ENCODE measurements around the gene PDZD2.

Gene PDZD2

DNA sequence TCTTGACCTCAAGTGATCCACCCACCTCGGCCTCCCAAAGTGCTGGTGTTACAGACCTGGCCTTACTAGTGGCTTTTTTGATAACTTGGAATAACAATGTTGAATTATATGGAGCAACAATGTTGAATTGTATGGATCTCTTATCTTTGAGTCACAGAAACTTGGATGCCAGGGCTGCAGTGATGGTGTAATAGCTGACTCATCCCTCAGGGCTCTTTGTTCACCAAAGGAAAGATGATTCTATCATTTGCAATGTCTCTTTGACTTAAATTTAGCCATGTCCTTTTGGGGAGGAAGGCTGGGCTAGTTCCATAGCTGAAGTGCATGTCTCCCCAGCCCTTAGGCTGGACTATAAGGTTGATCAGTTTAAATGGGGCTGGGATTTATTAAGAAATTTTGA, 172.3 kb downstream of the PDZD2 start:
- no peak for DNase-seq (ENCODE audit: low read depth in 2 of 3, low spot score in 1 of 3)

DNA sequence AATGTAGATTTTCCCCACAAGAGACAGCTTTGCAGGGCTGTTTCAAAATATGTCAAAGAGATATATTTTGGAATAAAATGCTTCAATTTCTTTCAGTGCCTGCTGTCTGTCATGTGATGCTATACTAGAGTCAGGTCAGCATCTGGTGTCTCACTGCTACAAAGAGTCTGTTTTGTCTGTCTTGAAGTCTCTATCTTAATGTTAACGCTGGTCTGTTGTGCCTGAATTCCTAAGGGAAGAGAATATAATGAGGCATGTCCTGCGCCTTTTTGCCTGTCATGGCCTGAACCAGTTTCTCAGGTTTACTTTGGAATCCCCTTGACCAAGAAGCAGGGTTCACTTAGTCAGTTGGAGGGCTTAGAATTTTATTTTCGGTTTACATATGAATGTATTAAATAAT, 176.4 kb downstream of the PDZD2 start:
- no peak for DNase-seq (ENCODE audit: low read depth in 2 of 3, low spot score in 1 of 3)

DNA sequence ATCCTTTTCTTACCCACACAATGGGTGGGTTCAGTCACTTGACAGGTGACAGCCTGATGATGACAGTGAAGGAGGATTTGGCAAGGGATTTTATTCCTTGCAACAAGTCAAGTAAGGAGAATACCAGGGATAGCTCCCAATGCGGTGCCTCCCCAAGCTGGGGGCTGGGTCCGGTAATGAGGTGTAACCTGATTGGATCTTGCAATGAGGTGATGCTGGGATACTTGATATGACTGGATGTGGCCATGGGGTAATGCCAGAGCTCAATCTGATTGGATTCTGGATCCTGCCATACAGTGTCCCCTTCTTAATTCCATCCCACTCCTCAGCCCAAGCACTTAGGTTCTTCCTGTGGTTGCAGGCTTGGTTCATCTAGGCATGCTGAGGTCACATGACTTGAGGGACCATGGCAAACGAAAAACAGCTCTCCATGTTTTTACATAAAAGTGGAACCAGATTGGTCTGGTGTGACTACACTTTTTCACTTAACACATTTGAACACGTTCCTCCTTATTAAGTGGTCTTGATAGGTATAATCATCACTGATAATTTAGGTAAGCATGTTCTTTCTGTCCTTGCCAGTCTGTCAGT, 181.1 kb downstream of the PDZD2 start:
- DNase-seq (ENCODE audit: low read depth in 2 of 3, low spot score in 1 of 3), result no peak

DNA sequence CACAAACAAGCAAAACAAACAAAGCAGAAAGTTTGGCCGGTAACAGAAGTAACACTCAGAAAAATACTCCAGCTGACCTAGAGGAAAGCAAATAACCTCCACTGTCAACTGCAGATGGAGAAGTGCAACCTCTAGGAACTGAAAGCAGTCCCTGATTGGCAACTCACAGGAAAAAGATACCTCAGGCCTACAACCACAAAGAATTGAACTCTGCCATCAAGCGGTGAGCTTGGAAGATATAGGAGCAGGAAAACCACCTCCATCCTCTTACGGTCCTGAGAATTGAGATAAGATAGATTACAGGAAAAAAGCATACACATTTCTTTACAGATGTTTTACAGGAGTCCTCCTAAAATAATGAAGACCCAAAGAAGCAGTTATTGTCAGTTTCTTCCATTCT, 184.5 kb downstream of the PDZD2 start:
- DNase-seq (ENCODE audit: low read depth in 2 of 3, low spot score in 1 of 3), result no peak

DNA sequence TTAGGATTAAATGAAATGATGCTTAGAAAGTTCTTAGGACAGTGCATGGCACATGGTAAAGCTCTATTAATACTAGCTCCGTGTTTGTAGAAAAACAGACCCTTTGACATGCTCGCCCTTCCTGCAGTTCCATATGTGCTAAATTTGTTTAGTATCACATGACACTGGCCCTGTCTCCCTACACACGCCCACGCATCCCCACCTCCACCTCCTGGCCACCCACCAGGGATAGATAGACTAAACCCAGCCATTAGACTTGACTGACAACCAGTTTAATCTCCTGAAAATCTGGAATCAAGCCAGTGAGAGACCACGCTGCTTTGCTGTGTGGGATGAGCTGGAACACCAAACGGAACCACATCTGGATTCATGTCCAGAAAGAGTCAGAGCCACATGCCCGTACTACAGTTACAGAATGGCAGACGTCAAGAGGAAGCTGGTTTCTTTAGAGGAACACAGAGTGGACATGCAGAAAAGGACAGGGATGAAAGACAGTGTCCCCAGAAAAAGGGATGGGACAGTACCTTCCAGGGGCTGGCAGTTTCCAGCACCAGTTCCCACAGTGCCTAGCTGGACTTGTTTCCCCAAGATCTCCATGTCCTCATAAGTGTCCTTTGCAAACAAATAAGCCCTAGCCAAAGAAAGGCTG, 186.1 kb downstream of the PDZD2 start:
- DNase-seq (ENCODE audit: low read depth in 2 of 3, low spot score in 1 of 3), result no peak

DNA sequence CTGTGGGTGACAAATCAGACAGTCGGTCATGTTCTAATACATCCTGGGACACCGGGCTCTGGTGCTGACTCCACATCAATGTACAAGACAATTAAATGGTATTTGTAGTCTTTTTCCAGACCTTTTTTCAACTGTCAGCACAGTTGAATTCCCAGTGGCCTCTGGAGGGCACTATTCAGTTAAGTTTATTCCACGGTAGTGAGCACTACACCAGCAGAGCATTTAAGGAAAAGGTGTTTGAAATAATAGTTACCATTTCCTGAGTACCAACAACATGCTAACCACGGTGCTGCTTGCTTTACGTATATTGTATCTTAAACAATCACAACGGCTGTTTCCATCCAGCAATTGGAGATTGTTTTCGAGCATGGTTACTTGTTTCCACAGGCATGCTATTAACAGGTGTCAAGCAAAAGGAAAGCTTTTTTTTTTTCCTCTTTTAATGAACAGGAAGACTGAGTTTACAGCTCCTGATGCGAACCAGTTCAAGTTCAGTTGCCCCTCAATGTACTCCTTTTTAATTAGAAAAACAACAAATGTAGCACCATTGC, 186.7 kb downstream of the PDZD2 start:
- DNase-seq (ENCODE audit: low read depth in 2 of 3, low spot score in 1 of 3), result peak; percentile 2 to 19 (median 2)

DNA sequence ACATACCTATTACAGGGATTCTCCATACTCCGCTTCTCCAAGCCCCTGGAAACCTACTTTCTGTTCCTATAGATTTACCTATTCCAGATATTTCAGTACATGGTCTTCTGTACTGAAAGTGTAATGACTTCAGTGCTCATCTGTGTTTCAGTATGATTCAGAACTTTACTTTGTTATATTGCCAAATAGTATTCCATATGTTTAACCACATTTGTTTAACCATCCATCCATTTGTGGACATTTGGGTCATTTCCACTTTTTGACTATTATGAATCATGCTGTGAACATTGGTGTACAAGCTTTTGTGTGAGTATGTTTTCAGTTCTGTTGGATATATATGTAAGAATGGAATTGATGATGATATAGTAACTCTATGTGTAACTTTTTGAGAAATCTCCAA, 188.9 kb downstream of the PDZD2 start:
- no peak for DNase-seq (ENCODE audit: low read depth in 2 of 3, low spot score in 1 of 3)

DNA sequence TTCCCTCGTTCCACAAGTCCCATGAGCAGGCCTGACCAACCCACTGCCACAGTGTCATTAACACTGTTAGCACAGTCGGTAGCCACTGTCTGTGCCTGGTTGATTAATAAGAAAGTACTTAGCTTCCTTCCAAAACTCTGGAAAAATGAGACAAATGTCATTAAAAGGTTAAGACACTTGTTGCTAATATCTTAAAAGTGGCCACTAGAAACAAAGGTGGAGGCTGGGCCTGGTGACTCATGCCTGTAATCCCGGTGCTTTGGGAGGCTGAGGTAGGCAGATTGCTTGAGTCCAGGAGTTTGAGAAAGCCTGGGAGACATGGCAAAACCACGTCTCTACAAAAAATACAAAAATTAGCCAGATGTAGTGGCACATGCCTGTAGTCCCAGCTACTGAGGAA, 194.0 kb downstream of the PDZD2 start:
- no peak for DNase-seq (ENCODE audit: low read depth in 2 of 3, low spot score in 1 of 3)

DNA sequence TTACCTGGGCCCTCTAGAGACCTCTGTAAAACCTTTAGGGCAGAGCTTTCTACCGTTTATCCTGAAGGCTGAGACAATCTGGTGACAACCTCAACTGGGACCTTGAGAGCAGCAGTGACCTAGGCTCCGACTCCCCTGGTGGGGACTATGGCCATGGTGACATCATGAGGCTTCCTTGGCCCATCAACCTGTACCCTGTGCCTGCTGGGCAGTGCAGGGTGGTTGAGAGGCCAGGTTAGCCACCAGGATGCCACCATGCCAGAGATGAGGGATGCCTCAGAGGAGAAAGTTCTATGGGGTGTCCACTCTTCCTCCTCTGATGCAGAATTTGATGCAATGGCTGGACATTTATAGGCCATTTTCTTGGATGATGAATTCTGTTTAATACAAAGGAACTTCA, 194.8 kb downstream of the PDZD2 start:
- DNase-seq (ENCODE audit: low read depth in 2 of 3, low spot score in 1 of 3), result no peak

DNA sequence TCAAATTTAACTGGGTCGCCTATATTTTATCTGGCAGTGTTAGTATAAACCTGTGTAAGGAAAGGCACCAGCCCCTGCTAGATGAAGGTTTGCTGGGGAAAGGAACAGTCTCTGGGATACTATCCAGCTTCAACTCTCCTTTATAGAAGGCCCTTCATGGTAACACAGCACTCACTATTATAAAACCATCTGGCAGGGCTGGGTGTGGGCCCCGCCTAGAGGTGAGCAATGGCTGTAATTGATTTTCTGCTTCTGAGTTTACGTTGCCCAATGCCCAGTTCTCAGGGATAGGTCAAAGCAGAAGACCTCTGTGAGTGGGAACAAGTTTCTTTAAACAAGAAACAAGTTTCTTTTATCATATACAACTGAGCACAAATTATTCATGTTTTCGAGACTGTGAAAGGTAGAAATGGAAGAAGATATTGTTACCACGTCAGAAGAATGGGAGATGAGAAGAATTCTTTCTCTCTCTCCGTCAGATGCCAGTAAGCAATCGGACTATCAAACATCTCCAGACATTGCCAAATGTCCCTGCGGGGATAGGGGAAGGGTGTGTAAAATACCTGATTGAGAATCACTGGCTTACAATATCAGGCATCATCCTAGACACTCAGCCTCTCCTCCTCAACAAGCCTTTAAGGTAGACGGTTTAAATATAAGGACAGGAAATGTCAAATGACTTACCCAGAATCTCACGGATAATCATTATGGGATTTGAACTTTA, 205.9 kb downstream of the PDZD2 start:
- no peak for DNase-seq (ENCODE audit: low read depth in 2 of 3, low spot score in 1 of 3)

DNA sequence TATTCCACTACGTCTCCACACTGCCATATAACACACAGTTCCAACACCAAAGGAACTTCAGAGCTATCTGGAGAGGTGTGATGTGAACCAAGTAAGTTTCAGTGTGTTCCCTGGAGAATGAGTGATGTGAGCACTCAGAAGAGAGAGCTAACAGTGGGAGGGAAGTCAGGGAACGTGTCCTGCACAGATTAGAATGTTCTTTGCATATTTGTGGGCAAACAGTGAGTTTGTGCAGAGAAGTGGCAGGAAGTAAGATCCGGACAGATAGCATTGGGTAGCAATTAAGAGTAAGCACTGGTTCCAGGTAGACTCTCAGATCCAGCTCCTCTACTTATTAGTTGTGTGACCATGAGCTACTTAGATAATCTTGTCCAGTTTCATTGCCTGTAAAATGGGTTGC, 206.4 kb downstream of the PDZD2 start:
- no peak for DNase-seq (ENCODE audit: low read depth in 2 of 3, low spot score in 1 of 3)

DNA sequence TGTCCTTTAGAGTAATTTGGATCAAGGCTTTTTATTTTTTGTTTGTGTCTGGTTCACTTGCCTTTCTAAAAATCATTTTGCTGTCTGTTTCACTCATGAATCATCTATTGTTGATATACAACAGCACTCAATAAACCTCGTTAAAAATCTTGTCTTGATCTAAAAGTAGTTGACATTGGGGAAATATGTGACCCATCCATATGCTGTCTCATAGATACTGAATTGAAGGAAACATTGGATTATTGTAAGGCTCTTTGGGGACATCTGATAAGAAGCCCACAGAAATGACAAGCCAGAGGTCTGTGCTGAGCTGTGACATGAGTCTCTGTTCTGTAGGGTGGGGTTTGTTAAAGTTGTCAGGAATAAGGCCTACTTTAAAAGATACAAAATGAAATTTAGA, 208.0 kb downstream of the PDZD2 start:
- DNase-seq (ENCODE audit: low read depth in 2 of 3, low spot score in 1 of 3), result no peak

DNA sequence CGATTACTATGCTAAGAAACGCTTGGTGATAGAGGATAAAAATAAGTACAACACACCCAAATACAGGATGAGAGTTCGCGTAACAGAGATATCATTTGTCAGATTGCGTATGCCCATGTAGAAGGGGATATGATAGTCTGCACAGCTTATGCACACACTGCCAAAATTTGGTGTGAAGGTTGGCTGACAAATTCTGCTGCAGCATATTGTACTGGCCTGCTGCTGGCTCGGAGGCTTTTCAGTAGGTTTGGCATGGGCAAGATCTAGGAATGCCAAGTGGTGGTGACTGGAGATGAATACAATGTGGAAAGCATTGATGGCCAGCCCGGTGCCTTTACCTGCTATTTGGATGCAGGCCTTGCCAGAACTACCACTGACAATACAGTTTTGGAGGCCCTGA, 208.4 kb downstream of the PDZD2 start:
- DNase-seq (ENCODE audit: low read depth in 2 of 3, low spot score in 1 of 3), result no peak

DNA sequence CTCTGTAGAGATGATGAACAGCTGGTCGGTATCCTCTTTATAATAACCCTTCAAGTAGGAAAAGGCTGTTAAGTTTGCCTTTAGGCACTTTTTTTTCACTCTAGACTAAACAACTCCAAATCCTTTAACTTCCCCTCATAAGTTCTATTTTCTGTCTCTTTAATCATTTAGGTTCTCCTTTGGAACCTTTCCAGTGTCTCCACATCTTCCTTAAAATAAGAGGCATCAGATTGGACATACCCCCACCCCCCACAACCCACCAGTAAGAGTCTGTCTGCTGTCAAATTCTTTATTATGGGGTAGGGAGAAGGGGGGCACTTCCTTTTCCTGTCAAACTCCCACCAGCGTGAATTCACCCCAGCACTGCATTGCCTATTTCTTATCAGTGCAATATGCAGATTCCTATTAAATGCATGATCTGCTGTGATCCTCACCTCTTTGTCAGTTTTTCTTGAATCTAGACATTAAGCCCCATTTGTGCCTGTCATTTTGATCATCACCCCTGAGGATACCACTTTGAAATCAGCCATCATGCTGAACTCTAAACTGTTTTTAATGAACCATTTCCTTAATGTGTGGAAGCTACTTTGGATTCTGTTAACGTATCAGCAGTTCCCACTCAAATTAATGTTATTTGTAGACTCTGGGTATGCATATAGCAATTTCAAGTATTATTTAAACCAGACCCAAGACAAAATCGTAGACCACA, 212.2 kb downstream of the PDZD2 start:
- no peak for DNase-seq (ENCODE audit: low read depth in 2 of 3, low spot score in 1 of 3)

DNA sequence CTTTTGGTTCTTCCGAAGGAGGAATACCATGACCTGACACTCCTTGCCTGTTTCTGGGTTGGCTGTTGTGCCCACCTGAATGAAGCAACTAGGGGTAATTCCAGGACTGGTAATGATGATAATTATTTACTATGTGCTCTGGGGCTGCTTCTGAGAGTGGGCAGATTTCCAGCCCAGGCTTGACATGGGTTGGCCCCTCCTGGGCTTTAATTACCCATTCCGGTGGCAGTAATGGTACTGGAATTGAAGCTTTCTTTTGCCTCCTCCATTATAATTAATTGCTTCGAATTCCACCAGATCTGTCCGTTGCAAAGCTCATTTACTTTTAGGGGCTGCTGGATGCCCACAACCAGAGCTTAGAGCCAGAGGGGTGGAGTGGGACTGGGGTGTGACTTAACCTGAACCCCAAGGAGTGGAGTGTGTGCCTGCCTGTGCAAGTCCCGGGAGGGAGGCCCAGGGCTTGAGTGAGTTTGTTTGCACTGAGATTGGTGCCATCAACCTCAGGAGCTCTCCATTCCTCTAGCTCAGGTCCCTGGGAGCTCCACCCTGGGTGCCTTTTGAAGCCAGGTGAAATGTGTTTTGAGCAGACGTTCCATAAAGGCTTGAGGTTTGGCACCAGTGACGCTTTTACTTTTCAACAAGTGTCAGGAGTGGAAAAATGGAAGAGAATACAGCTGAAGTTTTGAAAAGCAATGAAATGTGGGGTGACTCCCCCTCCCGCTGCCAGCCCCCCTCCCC, 214.6 kb downstream of the PDZD2 start:
- DNase-seq (ENCODE audit: low read depth in 2 of 3, low spot score in 1 of 3), result no peak

DNA sequence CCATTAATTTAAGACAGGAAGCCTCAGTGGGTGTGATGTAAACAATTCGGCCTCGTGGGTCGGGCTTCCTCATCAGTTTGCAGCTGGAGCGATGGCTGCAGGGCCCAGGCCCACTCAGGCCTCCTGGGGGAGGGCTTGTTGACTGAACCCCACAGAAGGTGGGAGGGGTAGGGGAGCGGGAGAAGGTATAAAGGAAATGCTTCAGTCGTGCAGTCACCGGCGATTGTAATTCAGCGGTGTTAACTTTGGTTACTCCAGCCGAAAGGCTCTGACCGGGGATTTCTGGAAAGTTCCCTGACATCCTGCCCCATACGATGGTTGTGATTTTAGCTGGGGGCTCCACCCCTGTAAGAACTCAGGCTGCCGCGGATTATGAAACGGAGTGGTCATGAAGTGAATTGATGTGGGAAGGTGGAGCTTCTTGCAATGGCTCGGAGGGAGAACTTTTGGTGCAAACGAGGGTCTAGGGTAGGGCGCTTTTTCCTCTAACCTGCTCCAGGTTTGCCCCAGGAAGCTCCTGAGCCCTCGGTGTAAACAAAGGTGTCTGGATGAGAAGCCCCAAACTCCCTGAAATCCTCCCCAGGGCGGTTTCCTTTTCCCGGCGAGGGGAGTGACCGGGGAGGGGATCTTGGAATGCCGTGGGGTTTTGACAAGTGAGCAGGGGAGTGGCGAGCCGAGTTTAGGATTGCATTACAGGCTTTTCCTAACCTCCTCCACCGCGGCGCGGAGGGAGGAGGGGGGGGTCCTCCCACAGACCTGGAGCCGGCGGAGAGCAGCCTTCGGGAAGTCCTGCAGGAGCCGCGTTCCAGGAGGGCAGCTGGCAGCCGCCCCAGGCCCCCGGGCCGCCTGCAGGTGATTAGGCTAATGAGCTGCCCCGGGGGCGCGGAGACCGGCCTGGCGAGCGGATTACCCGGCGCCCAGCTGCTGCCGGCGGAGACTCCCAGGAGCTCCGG, 215.5 kb downstream of the PDZD2 start:
- DNase-seq (ENCODE audit: low read depth in 2 of 3, low spot score in 1 of 3), result no peak

DNA sequence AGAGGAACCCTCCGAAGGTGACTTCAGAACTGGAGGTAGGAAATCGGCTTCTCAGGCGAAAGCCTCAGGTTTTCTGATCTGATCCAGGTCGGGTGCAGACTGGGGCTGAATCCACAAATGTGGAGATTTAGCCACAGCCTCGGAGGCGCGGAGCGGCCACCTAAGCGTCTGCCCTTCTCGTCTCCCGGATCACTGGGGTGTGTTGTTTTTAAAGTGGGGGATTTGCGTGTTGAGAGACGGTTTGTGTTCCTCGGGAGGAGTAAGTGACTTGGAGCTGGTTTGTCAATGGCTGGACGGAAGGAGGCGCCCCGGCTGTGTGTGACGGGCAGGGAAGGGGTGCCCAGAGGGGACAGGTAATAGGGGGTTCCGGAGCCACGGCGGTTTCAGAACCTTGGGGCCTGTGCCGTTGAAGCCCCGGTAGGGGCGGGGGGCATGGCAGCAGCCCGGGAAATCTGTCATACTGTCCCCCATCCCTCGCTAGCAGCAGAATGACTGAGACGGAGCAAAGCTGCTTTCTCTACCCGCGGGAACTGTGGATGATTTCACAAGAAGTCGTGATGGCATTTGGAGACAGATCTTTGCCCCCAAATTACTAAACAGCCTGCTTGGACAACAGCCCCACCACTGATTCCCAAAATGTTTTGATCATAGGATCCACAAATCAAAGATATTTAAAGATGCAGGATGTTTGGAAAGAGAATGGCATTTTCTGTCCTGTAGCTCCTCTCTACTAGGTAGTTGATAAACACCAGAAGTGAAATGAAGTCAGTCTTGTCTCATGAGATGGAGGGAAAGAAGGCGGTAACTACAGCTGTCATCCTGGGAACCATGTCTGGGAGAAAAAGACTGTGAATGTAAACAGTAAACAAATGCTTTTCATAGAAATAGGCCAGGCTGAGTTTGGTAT, 216.5 kb downstream of the PDZD2 start:
- peak in 1 of 3 donors; percentile 2 for DNase-seq (ENCODE audit: low read depth in 2 of 3, low spot score in 1 of 3)

DNA sequence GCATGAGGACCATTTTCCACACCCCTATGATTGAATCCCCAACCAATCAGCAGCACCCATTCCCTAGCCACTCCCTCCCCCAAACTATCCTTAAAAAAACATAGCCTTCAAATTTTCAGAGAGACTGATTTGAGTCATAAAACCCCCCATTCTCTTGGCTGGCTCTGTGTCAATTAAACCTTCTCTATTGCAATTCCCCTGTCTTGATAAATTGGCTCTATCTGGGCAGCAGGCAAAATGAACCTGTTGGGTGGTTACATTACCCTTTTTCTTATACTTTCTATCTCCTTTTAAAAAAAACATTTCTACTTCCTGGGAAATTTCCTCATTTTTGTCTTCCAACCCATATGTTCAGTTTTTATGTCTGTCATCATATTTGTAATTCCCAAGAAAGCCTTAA, 220.2 kb downstream of the PDZD2 start:
- DNase-seq (ENCODE audit: low read depth in 2 of 3, low spot score in 1 of 3), result no peak

DNA sequence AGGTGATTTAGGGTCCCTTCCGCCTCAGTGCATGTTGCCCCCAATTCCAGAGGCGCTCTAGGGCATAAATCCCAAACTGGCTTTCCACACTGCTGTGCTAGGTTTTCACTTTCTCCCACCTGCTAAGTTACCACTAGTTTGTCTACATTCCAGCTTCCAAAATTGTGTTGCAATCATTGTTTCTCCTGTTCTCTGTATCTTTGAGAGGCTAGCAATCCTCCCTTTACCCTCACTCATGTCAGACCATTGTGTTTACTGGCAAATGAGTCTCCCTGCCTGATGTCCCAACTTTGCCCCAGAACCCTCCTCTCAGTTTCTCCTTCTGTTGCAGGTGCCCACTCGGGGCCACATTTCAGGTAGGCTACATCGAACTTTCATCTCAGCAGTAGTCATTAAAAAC, 221.3 kb downstream of the PDZD2 start:
- DNase-seq (ENCODE audit: low read depth in 2 of 3, low spot score in 1 of 3), result no peak
